Measurements from ENCODE around the gene LIPC.

The LIPC gene

GRCh38 chr15:58457466-58457965 is 25.7 kb downstream of the LIPC start:
- Histone ChIP-seq H3K4me1 (ENCODE audit: low read depth, poor library complexity, severe bottlenecking) (peaks cover 83% of the 10 kb centered on the region), H3K9ac (no peak overlapping the region), H3K36me3 (ENCODE audit: insufficient read depth) (no peaks in the 10 kb centered on the region)

GRCh38 chr15:58458076-58458475 is 26.3 kb downstream of the LIPC start:
- Histone ChIP-seq H3K27ac (no peak overlapping the region), H4K20me1 (ENCODE audit: insufficient read depth) (no peaks in the 10 kb centered on the region), H3K4me2 (peak overlapping the region; percentile 50)

More at GRCh38 chr15:58457466-58457965, 25.7 kb downstream of the LIPC start:
- Histone ChIP-seq H3K79me2 (ENCODE audit: insufficient read depth, low read depth) (no peaks in the 10 kb centered on the region), H3K4me3 (IDR thresholded peaks at IDR 0.05; ENCODE audit: insufficient read depth, low read depth, low read length) (no peak overlapping the region), H2AFZ (ENCODE audit: low read depth) (no peak overlapping the region), H4K20me1 (ENCODE audit: insufficient read depth) (no peaks in the 10 kb centered on the region), H3K4me2 (peak overlapping the region; percentile 50), H3K27me3 (ENCODE audit: insufficient read depth, low read depth) (no peaks in the 10 kb centered on the region), H3K27ac (no peak overlapping the region)
- TF ChIP-seq CTCF (conservative IDR thresholded peaks at IDR 0.05; ENCODE audit: low read depth, low read length) = no peak

GRCh38 chr15:58459045-58459444 is 27.3 kb downstream of the LIPC start:
- no peak overlapping the region for H3K4me3 ChIP-seq (IDR thresholded peaks at IDR 0.05; ENCODE audit: insufficient read depth, low read depth, low read length)
- H3K4me2 ChIP-seq = no peak overlapping the region
- H4K20me1 ChIP-seq (ENCODE audit: insufficient read depth) = no peaks in the 10 kb centered on the region
- H3K79me2 ChIP-seq (ENCODE audit: insufficient read depth, low read depth) = no peaks in the 10 kb centered on the region
- H2AFZ ChIP-seq (ENCODE audit: low read depth) = no peak overlapping the region
- no peaks in the 10 kb centered on the region for H3K27me3 ChIP-seq (ENCODE audit: insufficient read depth, low read depth)
- H3K36me3 ChIP-seq (ENCODE audit: insufficient read depth) = no peaks in the 10 kb centered on the region
- H3K27ac ChIP-seq = no peak overlapping the region
- peaks cover 88% of the 10 kb centered on the region for H3K4me1 ChIP-seq (ENCODE audit: low read depth, poor library complexity, severe bottlenecking)
- H3K9ac ChIP-seq = no peak overlapping the region
- TF ChIP-seq CTCF (conservative IDR thresholded peaks at IDR 0.05; ENCODE audit: low read depth, low read length) = no peak

More at GRCh38 chr15:58458076-58458475, 26.3 kb downstream of the LIPC start:
- no peak overlapping the region for H2AFZ ChIP-seq (ENCODE audit: low read depth)
- no peak overlapping the region for H3K9ac ChIP-seq
- no peaks in the 10 kb centered on the region for H3K27me3 ChIP-seq (ENCODE audit: insufficient read depth, low read depth)
- H3K4me1 ChIP-seq (ENCODE audit: low read depth, poor library complexity, severe bottlenecking) = peaks cover 89% of the 10 kb centered on the region
- TF ChIP-seq CTCF (conservative IDR thresholded peaks at IDR 0.05; ENCODE audit: low read depth, low read length) = no peak
- no peaks in the 10 kb centered on the region for H3K36me3 ChIP-seq (ENCODE audit: insufficient read depth)
- H3K79me2 ChIP-seq (ENCODE audit: insufficient read depth, low read depth) = no peaks in the 10 kb centered on the region
- H3K4me3 ChIP-seq (IDR thresholded peaks at IDR 0.05; ENCODE audit: insufficient read depth, low read depth, low read length) = no peak overlapping the region

DNA sequence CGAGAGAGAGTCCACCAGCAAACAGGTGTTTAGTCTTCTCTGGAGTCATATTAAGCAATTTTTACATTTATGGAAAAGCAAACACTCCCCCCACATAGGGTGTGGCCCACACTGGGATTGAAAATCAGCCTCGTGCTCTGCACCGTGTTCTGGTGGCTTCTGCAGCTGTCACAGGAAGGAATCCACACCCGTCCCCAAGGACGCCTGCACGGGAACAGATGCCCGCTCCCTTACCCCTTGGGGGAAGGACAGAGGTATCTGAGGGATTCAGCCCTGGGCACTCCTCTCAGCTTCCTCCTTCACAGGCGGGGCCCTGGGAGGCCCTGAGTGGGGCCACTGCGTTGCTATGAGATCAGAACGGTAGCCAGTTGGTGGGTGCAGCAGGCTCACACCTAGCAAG is 27.8 kb downstream of the LIPC start:
- Histone ChIP-seq H3K79me2 (ENCODE audit: insufficient read depth, low read depth) (no peaks in the 10 kb centered on the region), H2AFZ (ENCODE audit: low read depth) (no peak overlapping the region), H3K4me1 (ENCODE audit: low read depth, poor library complexity, severe bottlenecking) (peaks cover 88% of the 10 kb centered on the region), H4K20me1 (ENCODE audit: insufficient read depth) (no peaks in the 10 kb centered on the region), H3K4me2 (no peak overlapping the region), H3K36me3 (ENCODE audit: insufficient read depth) (no peaks in the 10 kb centered on the region), H3K4me3 (IDR thresholded peaks at IDR 0.05; ENCODE audit: insufficient read depth, low read depth, low read length) (no peak overlapping the region), H3K27ac (no peak overlapping the region), H3K27me3 (ENCODE audit: insufficient read depth, low read depth) (no peaks in the 10 kb centered on the region), H3K9ac (no peak overlapping the region)
- no peak for TF ChIP-seq CTCF (conservative IDR thresholded peaks at IDR 0.05; ENCODE audit: low read depth, low read length)
